ENCODE measurements around the gene DSC1.

- TF ChIP-seq CTCF (conservative IDR thresholded peaks at IDR 0.05 in 1 of 2, IDR thresholded peaks at IDR 0.05 in 1 of 2; ENCODE audit: extremely low read depth in 1 of 2, insufficient read depth in 1 of 2, low read depth in 1 of 2, low read length in 2 of 2) (no peak), EZH2 (IDR thresholded peaks at IDR 0.05; ENCODE audit: borderline replicate concordance, low read length) (no peak)
These were observed 59.2 kb downstream of the DSC1 start for GRCh38 chr18:31103423-31103822.
